GM21528 (cell line): ENCODE data around the gene GPR63.

ENCODE experiments used
- ATAC-seq: cut with Tn5 transposase; IDR thresholded peaks from one replicate; pipeline ENCODE4 v1.9.1; 2021; ENCODE audit warnings: mild to moderate bottlenecking, moderate library complexity; ENCODE audit not compliant: unreplicated experiment, low FRiP score

Gene GPR63

GRCh38 chr6:96766769-96767168 lies 70.5 kb downstream of the GPR63 start:
- ATAC-seq = no peak

DNA sequence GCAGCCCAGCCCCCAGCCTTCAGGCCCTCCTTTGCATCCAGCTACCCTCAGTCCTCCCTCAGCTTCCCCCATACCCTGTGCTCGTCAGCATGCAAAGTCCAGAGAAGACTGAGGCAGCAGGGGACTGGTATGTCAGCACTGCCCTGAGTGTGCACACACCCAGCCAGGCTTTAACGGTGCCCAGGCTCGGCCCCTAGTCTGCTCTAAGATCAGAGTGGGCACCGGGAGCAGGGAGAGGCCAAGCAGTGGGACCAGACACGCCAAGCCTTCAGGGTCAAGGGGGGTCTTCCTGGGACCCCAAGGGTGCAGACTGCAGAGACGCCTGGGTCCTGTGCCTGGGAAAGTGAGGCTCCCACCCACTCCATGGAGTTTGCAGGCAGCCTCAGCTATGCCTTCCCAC lies 74.7 kb downstream of the GPR63 start:
- no peak for ATAC-seq

GRCh38 chr6:96761794-96762193 lies 75.5 kb downstream of the GPR63 start:
- no peak for ATAC-seq

- no peak for ATAC-seq
Observed at GRCh38 chr6:96760153-96760687, 77.1 kb downstream of the GPR63 start.

- ATAC-seq = no peak
Observed at GRCh38 chr6:96755096-96755495, 82.2 kb downstream of the GPR63 start.

DNA sequence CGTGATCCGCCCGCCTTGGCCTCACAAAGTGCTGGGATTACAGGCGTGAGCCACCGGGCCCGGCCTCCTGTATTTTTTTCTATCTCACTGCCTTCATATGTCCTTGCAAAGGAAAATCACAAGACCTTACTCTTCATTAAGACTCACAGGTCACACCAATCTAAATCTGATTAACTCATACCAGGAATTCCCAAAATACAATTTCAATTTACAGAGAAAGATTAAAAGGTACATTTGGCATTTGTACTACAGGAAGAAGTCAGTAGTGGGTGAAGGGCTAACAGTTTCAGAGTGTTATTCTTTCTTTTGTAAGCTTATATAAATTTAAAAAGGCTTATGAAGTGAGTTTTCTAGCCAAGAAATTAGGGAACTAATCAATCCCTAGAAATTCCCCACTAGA lies 87.4 kb downstream of the GPR63 start:
- no peak for ATAC-seq
